ENCODE results near the gene ANAPC15.

GRCh38 chr11:72138821-72139390, 26.4 kb upstream of the ANAPC15 start:
- no peak for TF ChIP-seq YY1 (IDR thresholded peaks at IDR 0.05; ENCODE audit: insufficient read depth, insufficient read length)
- TF ChIP-seq ZNF274 (IDR thresholded peaks at IDR 0.05; ENCODE audit: low read depth, low read length): no peak
